Stimulated activated CD4-positive, alpha-beta T cell treated with anti-CD3 and anti-CD28 coated beads, Interleukin-4, amount 100 ng/mL, for 48 hours (primary cell): ENCODE data around the gene MTHFD1L.
"Not testable (repeated sequence)": the region's sequence is repeated elsewhere in the genome, so short reads cannot be mapped to it uniquely, and the experiment has no call there.

Source experiments
- DNase-seq, 2 donors: peaks; one replicate each; pipeline ENCODE4 v3.0.0-alpha.2; 2020; ENCODE audit warnings: low read depth in 2 of 2

Gene MTHFD1L

DNA sequence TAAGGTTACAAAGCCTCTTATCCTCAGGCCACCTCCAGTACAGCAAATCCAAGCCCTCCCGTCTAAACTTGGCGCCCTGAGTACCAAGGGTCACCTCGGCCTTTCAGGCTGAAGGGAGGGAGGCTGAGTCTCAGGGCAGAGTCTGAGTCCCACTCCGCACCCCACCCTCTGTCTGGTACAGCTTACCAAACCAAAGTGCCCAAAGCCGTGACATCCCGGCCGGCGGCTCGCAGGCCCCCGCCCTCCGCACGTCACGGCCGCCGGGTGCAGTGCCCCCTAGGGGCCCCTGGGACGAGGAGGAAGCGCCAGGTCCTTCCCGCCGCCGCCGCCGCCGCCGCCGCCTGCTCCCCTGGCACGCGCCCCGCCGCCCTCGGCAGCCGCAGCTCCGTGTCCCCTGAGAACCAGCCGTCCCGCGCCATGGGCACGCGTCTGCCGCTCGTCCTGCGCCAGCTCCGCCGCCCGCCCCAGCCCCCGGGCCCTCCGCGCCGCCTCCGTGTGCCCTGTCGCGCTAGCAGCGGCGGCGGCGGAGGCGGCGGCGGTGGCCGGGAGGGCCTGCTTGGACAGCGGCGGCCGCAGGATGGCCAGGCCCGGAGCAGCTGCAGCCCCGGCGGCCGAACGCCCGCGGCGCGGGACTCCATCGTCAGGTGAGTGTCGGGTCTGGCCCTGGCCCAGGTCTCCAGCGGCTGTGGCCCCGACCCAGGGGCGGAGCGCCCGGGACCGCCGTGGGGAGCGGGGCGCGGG is at the start of gene MTHFD1L:
Gene MTHFD1L, plus strand, starts transcription at position 297 of the 741 bp plus-strand sequence. Its CDS starts 121 bp downstream, at position 418.
- DNase-seq: peak; percentile 72 to 76

DNA sequence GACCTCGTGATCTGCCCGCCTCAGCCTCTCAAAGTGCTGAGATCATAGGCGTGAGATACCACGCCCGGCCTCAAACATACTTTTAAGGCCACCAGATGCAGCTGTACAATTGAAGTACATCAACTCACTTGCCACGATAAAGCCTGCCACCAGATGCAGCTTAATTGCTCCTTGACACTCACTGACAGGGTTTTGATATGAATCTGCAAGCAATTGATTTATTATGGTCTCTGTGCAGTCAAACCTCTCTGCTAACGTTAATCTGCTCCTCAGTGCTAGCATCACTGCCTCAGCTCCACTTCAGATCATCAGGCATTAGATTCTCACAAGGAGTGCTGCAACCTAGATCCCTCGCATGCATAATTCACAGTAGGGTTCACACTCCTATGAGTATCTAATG is 48.9 kb upstream of the MTHFD1L start:
- DNase-seq: not testable (repeated sequence)

DNA sequence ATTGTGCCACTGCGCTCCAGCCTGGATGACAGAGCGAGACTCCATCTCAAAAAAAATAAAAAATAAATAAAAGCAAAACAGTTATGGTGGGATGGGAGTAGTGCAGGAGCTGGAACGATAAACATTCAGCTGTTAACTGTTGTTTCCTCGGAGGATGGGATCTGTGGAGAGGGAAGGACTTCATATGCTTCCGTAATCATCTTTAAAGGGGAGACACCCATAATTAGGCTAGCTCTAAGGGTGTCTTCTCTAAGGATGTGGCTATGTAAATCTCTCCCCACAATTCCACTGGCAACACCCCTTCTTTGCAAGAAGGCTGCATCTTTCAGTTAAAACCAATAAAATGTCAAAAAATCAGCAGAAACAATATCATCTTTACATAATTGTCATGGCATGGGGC is 42.6 kb upstream of the MTHFD1L start:
- DNase-seq: no peak

DNA sequence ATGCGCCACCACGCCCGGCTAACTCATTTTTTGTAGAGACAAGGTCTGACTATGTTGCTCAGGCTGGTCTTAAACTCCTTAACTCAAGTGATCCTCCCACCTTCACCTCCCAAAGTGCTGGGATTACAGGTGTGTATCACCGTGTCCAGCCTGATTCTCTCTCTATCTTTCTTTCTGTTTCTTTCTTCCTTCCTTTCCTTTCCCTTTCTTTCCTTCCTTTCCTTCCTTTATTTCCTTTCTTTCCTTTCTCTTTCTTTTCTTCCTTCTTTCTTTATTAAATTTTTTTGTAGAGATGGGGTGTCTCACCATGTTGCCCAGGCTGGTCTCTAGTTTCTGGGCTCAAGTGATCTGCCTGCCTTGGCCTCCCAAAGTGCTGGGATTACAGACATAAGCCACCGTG is 38.7 kb upstream of the MTHFD1L start:
- DNase-seq: no peak

DNA sequence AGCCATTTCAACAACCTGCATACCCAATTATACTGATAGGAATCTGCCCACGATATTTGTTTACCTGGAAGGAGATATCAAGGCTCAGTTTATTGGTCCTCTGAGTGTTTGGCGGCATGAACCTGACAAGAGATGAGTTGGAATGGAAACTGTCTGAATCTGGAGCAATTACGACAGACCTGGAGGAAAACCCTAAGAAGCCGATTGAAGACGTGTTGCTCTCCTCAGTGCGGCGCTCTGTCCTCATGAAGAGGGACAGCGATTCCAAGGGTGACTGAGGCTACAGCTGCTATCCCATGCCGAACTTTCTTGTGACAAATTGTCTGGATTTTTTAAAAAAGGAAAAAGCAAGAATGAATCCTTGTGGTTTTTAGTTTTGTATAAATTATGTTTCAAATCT is 37.4 kb upstream of the MTHFD1L start:
- not testable (repeated sequence) for DNase-seq

DNA sequence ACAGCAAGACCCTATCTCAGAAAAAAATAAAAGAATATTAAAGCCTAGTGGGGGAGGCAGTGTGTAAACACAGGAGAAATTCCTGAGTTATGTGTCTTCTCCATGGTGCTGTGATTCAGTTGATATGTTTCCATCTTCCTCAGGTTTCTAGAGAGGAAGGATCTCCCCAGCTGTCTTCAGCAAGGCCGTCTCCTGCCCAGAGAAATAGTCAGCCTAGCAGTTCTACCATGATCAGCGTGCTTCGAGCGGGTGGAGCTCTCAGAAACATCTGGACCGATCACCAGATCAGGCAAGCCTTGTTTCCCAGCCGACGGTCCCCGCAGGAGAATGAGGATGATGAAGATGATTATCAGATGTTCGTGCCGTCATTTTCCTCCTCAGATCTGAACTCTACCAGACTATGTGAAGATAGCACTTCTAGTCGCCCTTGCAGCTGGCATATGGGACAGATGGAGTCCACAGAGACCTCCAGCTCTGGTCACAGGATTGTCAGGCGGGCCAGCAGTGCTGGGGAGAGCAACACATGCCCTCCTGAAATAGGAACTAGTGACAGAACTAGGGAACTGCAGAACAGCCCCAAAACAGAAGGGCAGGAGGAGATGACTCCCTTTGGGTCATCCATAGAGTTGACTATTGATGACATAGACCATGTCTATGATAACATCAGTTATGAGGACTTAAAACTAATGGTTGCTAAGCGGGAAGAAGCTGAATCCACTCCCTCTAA is 34.9 kb upstream of the MTHFD1L start:
- DNase-seq: no peak

DNA sequence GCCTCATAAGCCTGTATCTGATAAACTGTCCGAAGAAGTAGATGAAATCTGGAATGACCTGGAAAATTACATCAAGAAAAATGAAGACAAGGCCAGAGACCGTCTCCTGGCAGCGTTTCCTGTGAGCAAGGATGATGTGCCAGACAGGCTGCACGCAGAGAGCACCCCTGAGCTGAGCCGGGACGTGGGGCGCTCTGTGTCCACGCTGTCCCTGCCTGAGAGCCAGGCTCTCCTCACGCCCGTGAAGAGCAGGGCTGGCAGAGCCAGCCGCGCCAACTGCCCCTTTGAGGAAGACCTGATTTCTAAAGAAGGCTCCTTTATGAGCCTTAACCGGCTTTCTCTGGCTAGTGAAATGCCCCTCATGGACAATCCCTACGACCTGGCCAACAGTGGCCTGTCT is 33.9 kb upstream of the MTHFD1L start:
- DNase-seq: no peak

DNA sequence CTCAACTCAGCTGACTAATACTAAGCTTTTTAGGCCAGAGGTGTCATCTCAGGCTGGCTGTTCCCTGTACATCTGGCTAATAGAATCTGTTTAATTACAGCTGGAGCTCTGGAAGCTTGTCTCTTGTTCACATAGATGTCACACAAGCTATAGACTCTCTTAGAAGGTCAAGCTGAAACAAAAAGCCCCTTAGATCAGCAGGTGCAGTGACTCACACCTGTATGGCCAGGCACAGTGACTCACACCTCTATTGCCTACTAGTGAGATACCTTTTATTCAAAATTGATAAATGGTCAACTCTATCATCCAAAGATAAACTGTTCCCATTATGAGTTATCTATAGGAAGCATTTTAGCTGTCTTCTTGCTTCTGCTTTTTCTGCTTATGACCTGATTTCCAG is 29.9 kb upstream of the MTHFD1L start:
- no peak for DNase-seq

DNA sequence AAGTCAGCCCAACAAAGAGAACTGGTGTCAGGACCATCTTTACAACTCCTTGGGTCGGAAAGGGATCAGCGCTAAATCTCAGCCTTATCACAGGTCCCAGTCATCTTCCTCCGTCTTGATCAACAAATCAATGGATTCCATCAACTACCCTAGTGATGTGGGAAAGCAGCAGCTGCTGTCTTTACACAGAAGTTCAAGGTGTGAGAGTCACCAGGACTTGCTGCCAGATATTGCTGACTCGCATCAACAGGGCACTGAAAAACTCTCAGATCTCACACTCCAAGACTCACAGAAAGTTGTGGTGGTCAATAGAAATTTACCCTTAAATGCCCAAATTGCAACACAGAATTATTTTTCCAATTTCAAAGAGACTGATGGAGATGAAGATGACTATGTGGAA is 25.3 kb upstream of the MTHFD1L start:
- no peak for DNase-seq

DNA sequence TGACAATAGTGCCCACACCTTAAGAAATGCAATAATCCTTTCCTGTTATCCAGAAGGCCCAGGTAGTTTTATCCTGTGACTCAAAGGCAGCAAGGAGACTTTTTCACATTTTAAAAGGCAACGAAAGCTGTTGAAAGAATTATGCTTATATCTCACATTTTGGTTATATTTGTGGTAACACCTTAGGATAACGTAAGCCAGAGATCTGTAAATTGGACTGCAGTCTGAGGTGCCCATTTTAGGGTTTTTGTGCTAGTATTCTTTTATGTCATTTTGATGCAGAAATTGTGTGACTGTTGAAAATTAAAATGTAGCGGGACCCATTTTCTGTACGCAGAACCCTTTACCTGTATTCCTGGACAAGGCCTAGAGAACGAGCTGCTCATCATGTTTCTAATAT is 24.3 kb upstream of the MTHFD1L start:
- DNase-seq: no peak

DNA sequence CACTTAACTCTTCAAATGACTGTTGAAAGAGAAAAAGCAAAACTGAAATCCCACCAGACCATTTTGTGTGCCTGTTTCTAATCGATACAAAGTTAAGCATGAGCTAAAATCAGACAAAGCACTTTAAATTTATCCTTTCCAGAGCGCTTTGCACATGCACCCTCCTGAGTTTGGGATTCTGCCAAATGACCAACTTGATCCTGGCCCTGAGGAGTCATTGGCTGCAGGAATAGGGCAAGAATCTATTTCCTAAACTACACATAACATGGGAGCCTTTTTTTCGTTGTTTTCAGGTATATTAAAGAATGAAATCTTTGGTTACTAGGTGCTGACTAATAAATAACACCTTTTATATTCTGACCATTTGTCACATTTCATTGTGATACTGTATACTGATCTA is 23.8 kb upstream of the MTHFD1L start:
- DNase-seq: no peak

DNA sequence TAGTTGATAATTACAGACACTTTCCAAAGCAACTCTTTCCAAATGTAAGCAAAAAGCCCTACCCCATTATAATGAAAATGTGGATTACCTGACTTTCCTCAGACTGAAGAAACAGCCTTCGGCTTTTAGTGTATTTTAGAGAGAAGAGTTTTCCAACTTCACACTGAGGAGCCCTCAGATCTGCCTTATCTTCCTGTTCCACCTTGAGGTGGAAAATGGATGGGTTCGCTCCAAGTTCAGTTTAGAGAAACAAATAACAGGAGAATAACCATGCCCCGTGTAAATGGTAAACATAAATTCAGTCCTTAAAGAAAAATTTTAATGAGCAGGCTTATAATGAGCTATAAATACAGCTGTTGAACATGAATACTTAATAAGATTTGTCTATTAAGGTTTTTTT is 21.1 kb upstream of the MTHFD1L start:
- DNase-seq: no peak

DNA sequence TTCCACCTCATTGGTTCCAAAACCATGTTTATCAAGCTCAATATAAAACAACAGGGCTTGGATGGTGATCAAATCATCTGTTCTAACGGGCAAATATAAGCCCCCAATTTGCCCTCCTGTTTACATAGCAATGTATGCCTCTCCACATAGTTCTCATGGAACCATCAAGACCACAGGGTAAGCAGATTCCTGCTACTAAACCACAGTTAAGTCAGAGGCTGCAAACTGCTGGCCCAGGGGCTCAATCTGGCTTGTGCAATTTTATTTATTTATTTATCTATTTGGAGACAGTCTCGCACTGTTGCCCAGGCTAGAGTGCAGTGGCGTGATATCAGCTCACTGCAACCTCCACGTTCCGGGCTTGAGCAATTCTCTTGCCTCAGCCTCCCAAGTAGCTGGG is 18.9 kb upstream of the MTHFD1L start:
- no peak for DNase-seq

DNA sequence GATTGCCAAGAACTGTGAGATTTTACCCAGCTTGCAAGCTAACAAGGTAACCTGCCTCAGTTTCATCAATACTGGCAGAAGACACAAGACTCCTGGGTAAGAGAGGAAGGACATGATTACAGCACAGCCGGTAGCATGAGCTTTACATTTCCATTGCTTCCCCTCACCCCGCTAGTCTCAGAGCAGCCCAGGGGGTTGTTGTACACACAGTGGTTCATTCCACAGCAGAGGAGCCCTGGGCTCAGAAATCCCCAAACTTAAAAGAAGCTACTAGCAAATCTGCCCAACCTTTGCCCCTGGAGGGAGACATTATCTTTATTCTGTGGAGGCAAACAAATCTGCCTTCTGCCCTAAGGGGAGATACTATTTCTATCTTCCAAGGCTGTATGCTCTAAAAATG is 17.1 kb upstream of the MTHFD1L start:
- no peak for DNase-seq

DNA sequence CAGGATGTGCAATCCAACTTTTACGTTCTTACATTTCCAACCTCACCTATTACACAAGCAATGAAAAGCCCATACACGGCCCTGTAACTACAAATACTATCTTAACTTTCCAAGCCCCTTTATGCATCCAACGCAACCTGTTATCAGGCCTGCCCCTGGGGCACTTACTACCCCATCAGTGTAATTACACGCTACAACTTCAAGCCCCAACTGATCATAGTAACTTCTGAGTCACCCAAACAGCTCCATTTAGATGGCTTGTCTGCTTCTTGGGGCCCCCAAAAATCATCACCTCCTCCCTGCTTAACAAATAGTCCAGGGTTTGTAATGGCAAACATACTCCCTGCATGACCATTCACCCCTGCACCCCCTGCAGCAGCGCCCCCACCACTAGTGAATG is 11.1 kb upstream of the MTHFD1L start:
- DNase-seq: not testable (repeated sequence)

DNA sequence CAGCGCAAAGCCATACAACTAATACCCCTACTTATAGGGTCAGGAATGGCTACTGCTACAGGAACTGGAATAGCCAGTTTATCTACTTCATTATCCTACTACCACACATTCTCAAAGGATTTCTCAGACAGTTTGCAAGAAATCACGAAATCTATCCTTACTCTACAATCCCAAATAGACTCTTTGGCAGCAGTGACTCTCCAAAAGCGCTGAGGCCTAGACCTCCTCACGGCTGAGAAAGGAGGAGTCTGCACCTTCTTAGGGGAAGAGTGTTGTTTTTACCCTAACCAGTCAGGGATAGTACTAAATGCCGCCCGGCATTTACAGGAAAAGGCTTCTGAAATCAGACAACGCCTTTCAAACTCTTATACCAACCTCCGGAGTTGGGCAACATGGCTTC is 10.3 kb upstream of the MTHFD1L start:
- DNase-seq: not testable (repeated sequence)

DNA sequence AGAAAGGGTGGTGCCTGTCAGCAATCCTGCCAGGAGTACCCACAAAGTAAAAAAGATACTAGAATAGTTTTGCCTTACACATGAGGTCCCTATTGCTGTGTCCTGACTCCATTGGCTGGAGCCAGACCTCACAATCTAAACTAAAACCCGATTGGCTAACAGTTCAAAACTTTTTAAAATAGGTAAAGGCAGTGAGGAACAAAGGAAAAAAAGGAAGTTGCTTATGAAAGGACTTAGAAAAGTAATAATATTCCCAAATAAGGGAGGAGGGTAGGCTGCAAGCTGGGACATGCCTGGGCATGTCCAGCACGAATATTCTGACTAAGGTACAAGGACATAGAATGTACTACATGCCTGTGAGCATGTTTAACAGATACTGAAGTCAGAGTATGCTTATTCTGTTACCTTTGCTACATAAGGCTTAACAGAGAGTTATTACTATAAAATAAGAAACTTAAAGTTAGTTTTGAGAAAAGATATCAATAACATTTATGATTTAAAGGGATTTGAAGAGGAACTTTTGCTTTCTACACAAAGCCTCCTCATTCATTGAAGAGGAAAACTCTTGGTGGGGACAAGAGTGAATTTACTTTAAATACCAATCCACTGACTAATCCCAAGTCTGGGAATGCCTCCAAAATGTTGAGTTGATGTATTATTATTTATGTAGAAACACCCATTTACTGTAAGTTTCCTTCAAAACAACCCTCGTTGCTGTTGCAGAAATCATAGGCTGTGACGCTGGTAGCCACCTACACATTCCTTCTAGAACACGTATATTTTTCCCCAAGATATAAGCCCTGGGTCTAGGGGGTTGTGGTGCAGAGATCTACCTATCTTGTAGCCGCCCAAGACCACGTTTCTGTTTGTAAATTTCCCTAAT is 8.2 kb upstream of the MTHFD1L start:
- no peak for DNase-seq

DNA sequence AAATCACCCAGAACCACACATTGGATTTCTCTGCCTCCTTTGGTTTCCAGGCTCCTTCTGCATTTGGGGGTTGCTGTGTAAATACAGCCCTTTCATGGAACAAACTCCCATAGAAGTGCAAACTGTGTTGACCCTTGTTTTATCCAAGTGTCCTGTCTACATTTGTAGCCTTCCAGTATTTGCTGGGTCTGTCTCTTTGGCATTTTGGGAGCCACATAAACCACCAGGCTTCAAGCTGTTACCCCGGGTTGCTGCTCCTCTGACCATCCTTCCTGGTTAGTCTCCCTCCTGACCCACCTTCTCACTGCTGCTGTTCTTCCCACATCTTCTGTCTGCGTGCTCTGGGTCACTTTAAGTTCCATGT is 7.6 kb upstream of the MTHFD1L start:
- DNase-seq: no peak

DNA sequence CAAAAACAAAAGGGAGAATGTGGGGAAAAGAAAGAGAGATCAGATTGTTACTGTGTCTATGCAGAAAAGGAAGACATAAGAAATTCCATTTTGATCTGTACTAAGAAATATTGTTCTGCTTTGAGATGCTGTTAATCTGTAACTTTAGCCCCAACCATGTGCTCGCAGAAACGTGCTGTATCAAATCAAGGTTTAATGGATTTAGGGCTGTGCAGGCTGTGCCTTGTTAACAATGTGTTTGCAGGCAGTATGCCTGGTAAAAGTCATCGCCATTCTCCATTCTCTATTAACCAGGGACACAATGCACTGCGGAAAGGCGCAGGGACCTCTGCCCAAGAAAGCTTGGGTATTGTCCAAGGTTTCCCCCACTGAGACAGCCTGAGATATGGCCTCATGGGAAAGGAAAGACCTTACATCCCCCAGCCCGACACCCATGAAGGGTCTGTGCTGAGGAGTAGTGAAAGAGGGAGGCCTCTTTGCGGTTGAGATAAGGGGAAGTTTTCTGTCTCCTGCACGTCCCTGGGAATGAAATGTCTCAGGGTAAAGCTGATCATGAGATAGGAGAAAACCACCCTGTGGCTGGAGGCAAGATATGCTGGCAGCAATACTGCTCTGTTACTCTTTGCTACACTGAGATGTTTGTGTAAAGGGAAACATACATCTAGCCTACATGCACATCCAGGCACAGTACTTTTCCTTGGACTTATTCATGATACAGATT is 3.9 kb upstream of the MTHFD1L start:
- DNase-seq: not testable (repeated sequence)

DNA sequence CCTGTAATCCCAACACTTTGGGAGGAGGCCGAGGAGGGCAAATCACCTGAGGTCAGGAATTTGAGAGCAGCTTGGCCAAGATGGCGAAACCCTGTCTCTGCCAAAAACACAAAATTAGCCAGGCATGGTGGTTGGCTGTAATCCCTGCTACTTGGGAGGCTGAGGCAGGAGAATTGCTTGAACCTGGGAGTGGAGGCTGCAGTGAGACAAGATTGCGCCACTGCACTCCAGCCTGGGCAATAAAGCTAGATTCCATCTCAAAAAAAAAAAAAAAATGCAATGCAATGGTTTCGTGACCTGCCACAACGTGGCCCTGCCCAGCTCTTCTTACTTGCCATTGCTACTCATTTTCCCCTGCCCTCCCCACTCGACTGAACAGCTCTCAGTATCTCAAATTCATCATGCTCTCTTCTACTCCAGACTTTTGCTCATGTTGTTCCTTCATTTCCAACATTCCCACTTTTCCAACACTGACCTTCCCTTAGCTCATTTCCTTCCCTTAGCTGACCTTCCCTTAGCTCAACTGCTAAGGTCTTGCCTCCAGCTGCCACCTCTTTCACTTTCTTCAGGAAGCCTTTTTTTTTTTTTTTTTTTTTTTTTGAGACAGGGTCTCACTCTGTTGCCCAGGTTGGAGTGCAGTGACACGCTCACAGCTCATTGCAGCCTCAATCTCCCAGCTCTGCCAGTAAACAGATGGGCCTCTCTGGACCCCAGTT is 2.1 kb upstream of the MTHFD1L start:
- no peak for DNase-seq

DNA sequence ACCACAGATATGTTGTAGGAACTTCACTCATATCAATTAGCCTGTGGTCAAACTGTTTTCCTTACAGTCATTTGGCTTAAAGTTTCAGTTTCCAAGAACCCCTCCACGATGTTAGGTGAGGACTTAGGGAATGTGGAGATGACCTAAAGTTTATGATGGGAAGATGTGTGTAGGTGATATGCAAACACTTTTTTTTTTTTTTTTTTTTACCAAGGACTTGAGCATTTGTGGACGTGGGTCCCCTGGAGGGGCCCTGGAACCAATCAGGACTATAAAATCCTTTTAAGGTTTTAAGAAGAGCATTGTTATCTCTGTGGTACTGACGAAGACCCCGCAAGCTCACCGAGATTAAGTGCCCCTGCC is 478 bp upstream of the MTHFD1L start:
- no peak for DNase-seq
